ENCODE results near the gene RBM10. TPM values are rescaled to one million over a fixed set of nuclear protein-coding genes. Genes with fewer than 3 reads are reported as not detected.
A peak's percentile ranks its signal among the peaks of the same experiment; 100 is the strongest.

Gene RBM10
- total RNA-seq, 1 donor from 2014 or later, result 29.6 TPM

DNA sequence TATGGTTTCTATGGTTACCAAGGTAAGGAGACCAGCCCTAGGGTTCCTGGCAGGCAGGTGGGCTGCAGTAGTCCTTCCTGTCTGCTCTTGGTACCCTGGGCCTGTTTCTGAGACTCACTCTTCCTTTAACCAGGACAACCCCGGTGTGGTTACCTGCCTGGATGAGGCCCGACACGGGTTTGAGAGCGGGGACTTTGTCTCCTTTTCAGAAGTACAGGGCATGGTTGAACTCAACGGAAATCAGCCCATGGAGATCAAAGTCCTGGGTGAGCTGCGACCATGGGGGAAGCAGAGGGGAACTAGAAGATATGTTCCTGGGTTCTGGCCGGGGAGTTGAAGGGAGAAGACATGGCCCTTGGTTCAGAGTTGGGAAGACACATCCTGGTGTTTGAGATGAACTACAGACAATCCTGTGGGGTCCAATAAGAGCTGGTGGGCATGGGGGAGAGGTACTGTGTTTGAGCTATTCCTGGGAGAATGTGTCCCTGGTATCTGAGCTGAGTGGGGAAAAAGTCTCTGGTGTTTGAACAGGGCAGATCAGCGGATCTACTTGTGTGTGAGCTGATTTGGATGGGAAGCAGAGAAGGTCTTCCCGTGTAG lies 56.4 kb downstream of the RBM10 start:
- Mint-ChIP-seq H3K4me3 (ENCODE audit: unreplicated experiment) (no peak overlapping the region), H3K4me1 (ENCODE audit: low read depth) (peaks cover 42% of the 10 kb centered on the region), H3K27ac (ENCODE audit: unreplicated experiment) (peak overlapping the region; percentile 22), H3K27me3 (ENCODE audit: low read depth) (no peaks in the 10 kb centered on the region), H3K9me3 (ENCODE audit: low read depth) (no peaks in the 10 kb centered on the region), H3K36me3 (ENCODE audit: low read depth) (peaks cover 62% of the 10 kb centered on the region)
- TF ChIP-seq, protein P1, sequence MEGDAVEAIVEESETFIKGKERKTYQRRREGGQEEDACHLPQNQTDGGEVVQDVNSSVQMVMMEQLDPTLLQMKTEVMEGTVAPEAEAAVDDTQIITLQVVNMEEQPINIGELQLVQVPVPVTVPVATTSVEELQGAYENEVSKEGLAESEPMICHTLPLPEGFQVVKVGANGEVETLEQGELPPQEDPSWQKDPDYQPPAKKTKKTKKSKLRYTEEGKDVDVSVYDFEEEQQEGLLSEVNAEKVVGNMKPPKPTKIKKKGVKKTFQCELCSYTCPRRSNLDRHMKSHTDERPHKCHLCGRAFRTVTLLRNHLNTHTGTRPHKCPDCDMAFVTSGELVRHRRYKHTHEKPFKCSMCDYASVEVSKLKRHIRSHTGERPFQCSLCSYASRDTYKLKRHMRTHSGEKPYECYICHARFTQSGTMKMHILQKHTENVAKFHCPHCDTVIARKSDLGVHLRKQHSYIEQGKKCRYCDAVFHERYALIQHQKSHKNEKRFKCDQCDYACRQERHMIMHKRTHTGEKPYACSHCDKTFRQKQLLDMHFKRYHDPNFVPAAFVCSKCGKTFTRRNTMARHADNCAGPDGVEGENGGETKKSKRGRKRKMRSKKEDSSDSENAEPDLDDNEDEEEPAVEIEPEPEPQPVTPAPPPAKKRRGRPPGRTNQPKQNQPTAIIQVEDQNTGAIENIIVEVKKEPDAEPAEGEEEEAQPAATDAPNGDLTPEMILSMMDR (IDR thresholded peaks at IDR 0.05), result no peak
- peak; percentile 65 for DNase-seq (ENCODE audit: low spot score)

DNA sequence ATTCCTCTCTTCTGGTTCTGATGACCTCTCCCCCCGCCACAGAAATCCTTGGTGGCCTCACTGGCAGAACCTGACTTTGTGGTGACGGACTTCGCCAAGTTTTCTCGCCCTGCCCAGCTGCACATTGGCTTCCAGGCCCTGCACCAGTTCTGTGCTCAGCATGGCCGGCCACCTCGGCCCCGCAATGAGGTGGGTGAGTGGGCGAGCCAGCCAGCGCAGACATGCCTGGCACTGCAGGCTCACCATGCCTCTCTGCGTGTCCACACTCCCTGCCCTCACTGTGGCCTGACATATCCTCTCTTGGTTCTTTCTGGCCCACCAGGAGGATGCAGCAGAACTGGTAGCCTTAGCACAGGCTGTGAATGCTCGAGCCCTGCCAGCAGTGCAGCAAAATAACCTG lies 57.3 kb downstream of the RBM10 start:
- H3K36me3 Mint-ChIP-seq (ENCODE audit: low read depth), result peaks cover 67% of the 10 kb centered on the region
- H3K27me3 Mint-ChIP-seq (ENCODE audit: low read depth), result no peaks in the 10 kb centered on the region
- no peak for DNase-seq (ENCODE audit: low spot score)
- no peak overlapping the region for H3K4me3 Mint-ChIP-seq (ENCODE audit: unreplicated experiment)
- H3K27ac Mint-ChIP-seq (ENCODE audit: unreplicated experiment), result no peak overlapping the region
- peaks cover 37% of the 10 kb centered on the region for H3K4me1 Mint-ChIP-seq (ENCODE audit: low read depth)
- H3K9me3 Mint-ChIP-seq (ENCODE audit: low read depth), result no peaks in the 10 kb centered on the region
- TF ChIP-seq, protein P1 (IDR thresholded peaks at IDR 0.05), result no peak

DNA sequence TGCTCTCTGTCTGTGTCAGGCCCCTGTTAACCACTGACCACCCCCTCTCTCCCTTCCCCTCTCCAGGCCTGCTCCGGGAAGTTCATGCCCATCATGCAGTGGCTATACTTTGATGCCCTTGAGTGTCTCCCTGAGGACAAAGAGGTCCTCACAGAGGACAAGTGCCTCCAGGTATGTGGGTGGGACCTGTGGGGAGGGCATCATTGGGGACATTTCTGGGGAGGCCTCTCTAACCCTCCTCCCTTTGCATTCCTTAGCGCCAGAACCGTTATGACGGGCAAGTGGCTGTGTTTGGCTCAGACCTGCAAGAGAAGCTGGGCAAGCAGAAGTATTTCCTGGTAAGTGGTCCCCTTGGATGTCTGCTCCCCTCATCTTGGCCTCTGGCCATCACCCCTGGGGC lies 57.9 kb downstream of the RBM10 start:
- Mint-ChIP-seq H3K9me3 (ENCODE audit: low read depth) (no peaks in the 10 kb centered on the region), H3K4me1 (ENCODE audit: low read depth) (peaks cover 31% of the 10 kb centered on the region), H3K27ac (ENCODE audit: unreplicated experiment) (no peak overlapping the region), H3K36me3 (ENCODE audit: low read depth) (peaks cover 65% of the 10 kb centered on the region), H3K27me3 (ENCODE audit: low read depth) (no peaks in the 10 kb centered on the region), H3K4me3 (ENCODE audit: unreplicated experiment) (no peak overlapping the region)
- peak; percentile 49 for DNase-seq (ENCODE audit: low spot score)
- TF ChIP-seq, protein P1 (IDR thresholded peaks at IDR 0.05), result no peak

DNA sequence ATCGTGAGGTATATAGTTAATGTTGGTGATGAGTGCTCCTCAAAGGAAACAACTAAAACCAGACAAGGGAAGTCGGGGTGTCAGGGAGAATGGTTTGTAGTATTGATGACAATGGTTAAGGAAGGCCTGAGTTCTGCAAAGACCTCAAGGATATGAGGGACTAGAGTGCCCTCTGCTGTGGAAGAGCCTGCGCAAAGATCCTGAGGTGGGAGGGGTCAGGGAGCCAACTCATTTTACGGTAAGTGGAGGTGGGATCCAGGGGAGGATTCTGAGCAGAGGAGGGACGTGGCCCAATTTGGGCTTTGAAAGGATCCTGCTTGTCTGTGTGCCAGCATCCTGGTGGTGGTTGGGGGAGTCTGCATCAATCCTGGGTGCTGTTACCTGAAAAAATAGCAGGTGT lies 59.9 kb downstream of the RBM10 start:
- peak; percentile 48 for DNase-seq (ENCODE audit: low spot score)
- TF ChIP-seq, protein P1 (IDR thresholded peaks at IDR 0.05), result no peak
- Mint-ChIP-seq H3K27ac (ENCODE audit: unreplicated experiment) (peak overlapping the region; percentile 14), H3K9me3 (ENCODE audit: low read depth) (no peaks in the 10 kb centered on the region), H3K4me3 (ENCODE audit: unreplicated experiment) (no peak overlapping the region), H3K36me3 (ENCODE audit: low read depth) (peaks cover 63% of the 10 kb centered on the region), H3K4me1 (ENCODE audit: low read depth) (peaks cover 20% of the 10 kb centered on the region), H3K27me3 (ENCODE audit: low read depth) (no peaks in the 10 kb centered on the region)

DNA sequence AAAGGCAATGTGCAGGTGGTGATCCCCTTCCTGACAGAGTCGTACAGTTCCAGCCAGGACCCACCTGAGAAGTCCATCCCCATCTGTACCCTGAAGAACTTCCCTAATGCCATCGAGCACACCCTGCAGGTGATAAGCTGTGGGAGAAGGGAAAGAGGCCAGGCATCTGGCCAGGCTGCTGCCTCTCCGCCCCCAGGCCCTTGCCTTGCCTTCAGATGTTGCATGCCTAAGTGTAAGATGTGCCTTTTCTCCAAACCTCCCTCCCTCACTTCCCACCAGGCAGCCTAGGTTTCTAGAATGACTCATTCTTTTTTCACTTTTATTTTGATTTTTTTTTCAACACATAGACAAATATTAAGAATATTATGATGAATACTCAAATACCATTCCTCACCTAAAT lies 61.3 kb downstream of the RBM10 start:
- Mint-ChIP-seq H3K27me3 (ENCODE audit: low read depth) (no peaks in the 10 kb centered on the region), H3K9me3 (ENCODE audit: low read depth) (no peaks in the 10 kb centered on the region), H3K4me1 (ENCODE audit: low read depth) (peaks cover 15% of the 10 kb centered on the region), H3K27ac (ENCODE audit: unreplicated experiment) (peak overlapping the region; percentile 65), H3K36me3 (ENCODE audit: low read depth) (peaks cover 65% of the 10 kb centered on the region), H3K4me3 (ENCODE audit: unreplicated experiment) (no peak overlapping the region)
- TF ChIP-seq, protein P1 (IDR thresholded peaks at IDR 0.05), result no peak
- no peak for DNase-seq (ENCODE audit: low spot score)

All from chondrocyte (in vitro differentiated cells).